GM12878 (cell line): Measurements from ENCODE around the gene ZMIZ1. TPM values are rescaled to one million over a fixed set of nuclear protein-coding genes. Genes with fewer than 3 reads are reported as not detected.

Experiments
- ATAC-seq: fragments of 200-7000 bp; cut with Tn5 transposase; 3 replicates; pipeline ENCODE4 v1.9.1; 2020; ENCODE audit warnings: mild to moderate bottlenecking, moderate library complexity
- BruUV-seq: library from RNA; stranded (reverse); fragments of 400-500 nt; replicated peaks from 2 replicates; lab custom pipeline; 2021; lab: Mats Ljungman, UMichigan
- CTCF ChIA-PET: fragments of 300-600 bp; sonication (Branson Sonifier 250); formaldehyde crosslinking; extraction: SDS; loops from one replicate; lab custom pipeline; 2021; ENCODE audit warnings: inconsistent platforms; lab: Yijun Ruan, JAX
- POLR2A ChIA-PET: fragments of 350-600 bp; formaldehyde crosslinking; extraction: SDS; loops from one replicate; lab custom pipeline; 2021; ENCODE audit warnings: inconsistent platforms; lab: Charles Lee
- RAD21 ChIA-PET: fragments of 300-600 bp; sonication (Branson Sonifier 250); formaldehyde crosslinking; loops from one replicate; lab custom pipeline; 2023; ENCODE audit warnings: antibody characterized with exemption; ENCODE audit not compliant: unreplicated experiment; lab: Charles Lee
- SMC1A ChIA-PET: fragments of 300-600 bp; sonication (Branson Sonifier 250); formaldehyde crosslinking; loops from one replicate; lab custom pipeline; 2023; ENCODE audit not compliant: unreplicated experiment, uncharacterized antibody; lab: Charles Lee
- DNase-seq: peaks from one replicate; pipeline ENCODE4 v3.0.0-alpha.2; 2011; ENCODE audit warnings: low read depth, low spot score
- FAIRE-seq: peaks from 3 replicates; lab custom pipeline; 2011; peaks lifted over from hg19 to GRCh38; lab: Jason Lieb, UNC
- H2AFZ ChIP-seq: 2 replicates; pipeline ENCODE4 v1.6.0; 2011; ENCODE audit warnings: low read depth, low read length, control low read depth; ENCODE audit not compliant: control insufficient read depth
- H3K27ac ChIP-seq: 2 replicates; pipeline ENCODE4 v1.5.1; 2011; ENCODE audit warnings: control low read depth; ENCODE audit not compliant: control insufficient read depth, insufficient read depth
- H3K27me3 ChIP-seq, 2 experiments: replicated peaks in 1 of 2; 2 replicates each; pipeline versions ENCODE4 v1.6.0 to v1.6.1; 2011; ENCODE audit warnings: low read length in 1 of 2; ENCODE audit not compliant: control insufficient read depth in 2 of 2, insufficient read depth in 2 of 2
- H3K36me3 ChIP-seq, 2 experiments: 2 replicates each; pipeline ENCODE4 v1.5.1; 2011; ENCODE audit warnings: low read length in 1 of 2; ENCODE audit not compliant: control insufficient read depth in 2 of 2, insufficient read depth in 2 of 2
- H3K4me1 ChIP-seq: 2 replicates; pipeline ENCODE4 v1.6.1; 2011; ENCODE audit warnings: mild to moderate bottlenecking, low read length, moderate library complexity, mixed read lengths; ENCODE audit not compliant: control insufficient read depth, insufficient read depth
- H3K4me2 ChIP-seq: 2 replicates; pipeline ENCODE4 v1.6.0; 2011; ENCODE audit warnings: control low read depth; ENCODE audit not compliant: control insufficient read depth, insufficient read depth
- H3K4me3 ChIP-seq: fragments of 200-600 bp; sonication (generic); 2 replicates; pipeline ENCODE4 v1.5.1; 2016
- H3K79me2 ChIP-seq: 2 replicates; pipeline ENCODE4 v1.6.0; 2011; ENCODE audit warnings: low read length; ENCODE audit not compliant: control insufficient read depth, insufficient read depth
- H3K9ac ChIP-seq: 2 replicates; pipeline ENCODE4 v1.8.0; 2011; ENCODE audit warnings: low read length, control low read depth, mixed read lengths; ENCODE audit not compliant: control insufficient read depth, insufficient read depth
- H3K9me3 ChIP-seq: replicated peaks from 3 replicates; pipeline ENCODE4 v1.5.1; 2011; ENCODE audit warnings: mild to moderate bottlenecking, low read length; ENCODE audit not compliant: control insufficient read depth, insufficient read depth
- H4K20me1 ChIP-seq: 2 replicates; pipeline ENCODE4 v1.6.0; 2011; ENCODE audit not compliant: control insufficient read depth, insufficient read depth
- ATF7 ChIP-seq: fragments of 450-650 bp; IDR thresholded peaks from 2 replicates; pipeline ENCODE4 v1.6.1; 2016; ENCODE audit warnings: low read depth, mild to moderate bottlenecking
- BCL3 ChIP-seq: IDR thresholded peaks from 2 replicates; pipeline ENCODE4 v1.6.1; 2011; ENCODE audit warnings: borderline replicate concordance, low read depth, mild to moderate bottlenecking, moderate library complexity, low read length; ENCODE audit not compliant: insufficient read depth, poor library complexity, severe bottlenecking
- BHLHE40 ChIP-seq, 2 experiments: fragments of 450-650 bp in 1 of 2; IDR thresholded peaks; 2 replicates each; pipeline ENCODE4 v1.6.1; 2011 to 2017; ENCODE audit warnings: low read depth in 2 of 2, borderline replicate concordance in 1 of 2, improper control_type of control experiment in 1 of 2, low read length in 1 of 2, mild to moderate bottlenecking in 1 of 2
- NRF1 ChIP-seq: conservative IDR thresholded peaks from 2 replicates; pipeline ENCODE4 v1.6.1; 2011; ENCODE audit warnings: mild to moderate bottlenecking, low read depth, low read length, improper control_type of control experiment
- RCOR1 ChIP-seq: conservative IDR thresholded peaks from 2 replicates; pipeline ENCODE4 v1.6.1; 2012; ENCODE audit warnings: low read depth, low read length, improper control_type of control experiment
- SMARCA5 ChIP-seq: fragments of 450-650 bp; IDR thresholded peaks from 2 replicates; pipeline ENCODE4 v1.6.1; 2017; ENCODE audit warnings: mild to moderate bottlenecking
- SRF ChIP-seq, 2 experiments: IDR thresholded peaks; 2 replicates each; pipeline ENCODE4 v1.6.1; 2011; ENCODE audit warnings: low read depth in 2 of 2, low read length in 2 of 2, mild to moderate bottlenecking in 1 of 2, moderate library complexity in 1 of 2
- STAT1 ChIP-seq: fragments of 450-650 bp; conservative IDR thresholded peaks from 2 replicates; pipeline ENCODE4 v1.6.1; 2014; ENCODE audit warnings: antibody characterized with exemption, mild to moderate bottlenecking
- STAT3 ChIP-seq: IDR thresholded peaks from 2 replicates; pipeline ENCODE4 v1.6.1; 2011; ENCODE audit warnings: low read depth, low read length, improper control_type of control experiment
- TAF1 ChIP-seq: IDR thresholded peaks from 2 replicates; pipeline ENCODE4 v1.6.1; 2011; ENCODE audit warnings: mild to moderate bottlenecking, low read depth, low read length, borderline replicate concordance
- ZNF207 ChIP-seq: fragments of 450-650 bp; IDR thresholded peaks from 2 replicates; pipeline ENCODE4 v1.6.1; 2014; ENCODE audit warnings: antibody characterized with exemption, mild to moderate bottlenecking, borderline replicate concordance
- ZNF622 ChIP-seq: fragments of 450-650 bp; IDR thresholded peaks from 2 replicates; pipeline ENCODE4 v1.6.1; 2017; ENCODE audit warnings: mild to moderate bottlenecking, inconsistent platforms
- WGBS: methylation state at CpG from one replicate; pipeline ENCODE4 v1.1.6; 2016; ENCODE audit warnings: low lambda C conversion rate; ENCODE audit not compliant: insufficient replicate concordance, insufficient coverage; ENCODE audit errors: missing lambda C conversion rate; 5-methylcytosine and 5-hydroxymethylcytosine counted together
- in situ Hi-C: fragments of 300-500 bp; cut with MboI; formaldehyde crosslinking; loops from 9 replicates; pipeline ENCODE4 v1.14.3; 2018; ENCODE audit warnings: mixed read lengths
- intact Hi-C: fragments of 100-400 bp; cut with micrococcal nuclease; formaldehyde crosslinking; loops from one replicate; pipeline ENCODE4 v1.14.2; 2022; ENCODE audit not compliant: unreplicated experiment
- polyA plus RNA-seq, 11 experiments: library from polyadenylated mRNA; depleted of rRNA in 4 of 11; unstranded in 6 of 11; stranded (reverse) in 5 of 11; fragments of >200 nt; fragmentation: Nextera tagmentation in 4 of 11; fragmentation: Illumina TruSeq in 1 of 11; extraction: Ambion mirVana in 4 of 11; extraction: Trizol in 1 of 11; gene quantifications; 1 replicate in 1 of 11; 2 replicates in 10 of 11; pipeline versions ENCODE4 v1.2.1 to v1.2.3, GENCODE V29; 2011 to 2016; ENCODE audit warnings: inconsistent platforms in 2 of 11, missing spikeins in 2 of 11, low read depth in 1 of 11
- total RNA-seq, 4 experiments: library from RNA; depleted of rRNA in 3 of 4; stranded (reverse); fragments of >200 nt in 3 of 4; fragmentation: Illumina TruSeq in 1 of 4; extraction: Trizol in 1 of 4; gene quantifications; 2 replicates each; pipeline versions ENCODE4 v1.2.1 to v1.2.3, GENCODE V29; 2013 to 2021

ZMIZ1 gene
- total and polyA plus RNA-seq, 10 of the 15 experiments (the other 5 are each of a cell fraction or from before 2014, with no cell fraction given): 3.1 to 82.3 (median 14.9) TPM

GRCh38 chr10:79128241-79128922, 59.6 kb downstream of the ZMIZ1 start:
- Histone ChIP-seq H3K27ac (no peak overlapping the region), H3K9ac (no peak overlapping the region), H3K79me2 (no peaks in the 10 kb centered on the region), H2AFZ (no peak overlapping the region), H3K27me3 (no peaks in the 10 kb centered on the region), H3K4me3 (no peak overlapping the region), H3K4me2 (no peak overlapping the region), H3K9me3 (no peaks in the 10 kb centered on the region), H3K36me3 (no peaks in the 10 kb centered on the region), H3K4me1 (peaks cover 14% of the 10 kb centered on the region), H4K20me1 (no peaks in the 10 kb centered on the region)
- ChIA-PET POLR2A (no interaction called here), SMC1A (no interaction called here), RAD21 (no interaction called here), CTCF (no interaction called here)
- in situ Hi-C loops: no loop called here
- intact Hi-C loops: no loop called here
- FAIRE-seq (no peak), ATAC-seq (no peak), DNase-seq (no peak)
- WGBS: 21% methylated on average over 8 of the region's 8 CpGs
- no TSS peak for BruUV-seq
- TF ChIP-seq NRF1 (no peak), ZNF622 (no peak), BHLHE40 (IDR thresholded peaks at IDR 0.05; ENCODE audit: borderline replicate concordance in 1 of 2, low read depth in 2 of 2, low read length in 1 of 2) (no peak), ATF7 (no peak), ZNF207 (no peak), RCOR1 (no peak), BCL3 (no peak), STAT3 (no peak), STAT1 (no peak), TAF1 (no peak), SRF (IDR thresholded peaks at IDR 0.05; ENCODE audit: low read depth in 2 of 2, low read length in 2 of 2) (no peak), SMARCA5 (no peak)
